Cardiac muscle cell (in vitro differentiated cells and primary cell): ENCODE measurements around the gene PROKR1. TPM values are rescaled to one million over a fixed set of nuclear protein-coding genes. Genes with fewer than 3 reads are reported as not detected.
A peak's percentile ranks its signal among the peaks of the same experiment; 100 is the strongest.

Experiments used
- DNase-seq, 2 donors: peaks; one replicate each; pipeline versions ENCODE4 v3.0.0 to v3.0.0-alpha.2; 2010 to 2017; ENCODE audit warnings: low read depth in 1 of 2, low spot score in 1 of 2
- H3K27ac ChIP-seq: fragments of 200-600 bp; sonication (generic); 2 replicates; pipeline ENCODE4 v1.5.1; 2016
- H3K27me3 ChIP-seq: fragments of 200-600 bp; sonication (generic); 2 replicates; pipeline ENCODE4 v1.6.0; 2016; ENCODE audit warnings: control low read depth
- H3K36me3 ChIP-seq: fragments of 200-600 bp; sonication (generic); 2 replicates; pipeline ENCODE4 v1.5.1; 2016; ENCODE audit warnings: control low read depth
- H3K4me1 ChIP-seq: fragments of 200-600 bp; sonication (generic); 2 replicates; pipeline ENCODE4 v1.8.1; 2017; ENCODE audit warnings: low read depth, mild to moderate bottlenecking, mixed run types
- H3K4me3 ChIP-seq: fragments of 200-600 bp; sonication (generic); 2 replicates; pipeline ENCODE4 v1.5.1; 2016; ENCODE audit warnings: mild to moderate bottlenecking
- H3K9me3 ChIP-seq: fragments of 200-600 bp; sonication (generic); 2 replicates; pipeline ENCODE4 v1.5.1; 2017; ENCODE audit warnings: low read depth, mild to moderate bottlenecking, control low read depth
- CTCF ChIP-seq: IDR thresholded peaks from 2 replicates; pipeline ENCODE4 v1.5.1; 2012; ENCODE audit warnings: low read depth, mild to moderate bottlenecking, low read length
- polyA plus RNA-seq: library from polyadenylated mRNA; unstranded; fragments of >200 nt; fragmentation: Nextera tagmentation; extraction: Ambion mirVana; gene quantifications from 2 replicates; pipeline ENCODE4 v1.2.1, GENCODE V29; 2016
- total RNA-seq: library from RNA; depleted of rRNA; stranded (reverse); fragments of >200 nt; gene quantifications from 2 replicates; pipeline ENCODE4 v1.2.3, GENCODE V29; 2016

PROKR1 gene
- total and polyA plus RNA-seq, 2 experiments from 2014 or later: 0.06 TPM; not detected in 1

DNA sequence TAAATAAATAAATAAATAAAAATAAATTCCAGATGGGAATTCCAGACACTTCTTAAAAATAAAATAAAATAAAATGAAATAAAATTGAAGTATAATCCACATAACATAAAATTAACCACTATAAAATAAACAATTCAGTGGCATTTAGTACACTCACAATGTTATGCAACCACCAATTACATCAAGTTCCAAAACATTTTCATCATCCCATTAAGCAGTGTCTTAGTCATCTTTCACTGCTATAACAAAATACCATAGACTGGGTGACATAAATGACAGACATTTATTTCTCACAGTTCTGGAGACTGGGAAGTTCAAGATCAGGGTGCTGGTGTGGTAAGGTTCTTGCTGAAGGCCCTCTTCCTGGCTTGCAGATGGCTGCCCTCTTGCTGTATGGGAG lies 22.6 kb upstream of the PROKR1 start:
- no peak for TF ChIP-seq CTCF
- Histone ChIP-seq H3K9me3 (no peaks in the 10 kb centered on the region), H3K36me3 (no peaks in the 10 kb centered on the region), H3K4me1 (no peaks in the 10 kb centered on the region), H3K27me3 (no peaks in the 10 kb centered on the region), H3K4me3 (no peak overlapping the region), H3K27ac (no peak overlapping the region)
- no peak for DNase-seq

DNA sequence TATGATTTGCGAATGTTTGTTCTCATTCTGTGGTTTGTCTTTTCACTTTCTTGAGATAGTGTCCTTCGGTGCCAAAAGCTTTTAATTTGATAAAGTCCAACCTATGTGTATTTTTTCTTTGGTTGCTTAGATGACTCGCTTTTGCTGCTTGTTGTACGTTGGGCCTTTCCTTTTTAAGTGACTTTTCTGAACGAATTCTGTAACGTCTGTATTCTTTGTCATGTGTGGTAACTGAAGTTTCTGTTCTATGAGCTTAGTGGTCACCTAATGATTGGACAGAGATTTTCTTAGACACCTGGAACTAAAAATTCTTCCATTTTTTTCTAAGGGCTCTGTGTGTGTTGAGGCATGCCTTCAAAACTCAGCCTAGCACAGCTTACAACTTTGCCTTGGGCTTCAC lies 19.6 kb upstream of the PROKR1 start:
- Histone ChIP-seq H3K36me3 (no peaks in the 10 kb centered on the region), H3K9me3 (no peaks in the 10 kb centered on the region), H3K4me3 (no peak overlapping the region), H3K27ac (no peak overlapping the region), H3K4me1 (no peaks in the 10 kb centered on the region), H3K27me3 (no peaks in the 10 kb centered on the region)
- no peak for DNase-seq
- no peak for TF ChIP-seq CTCF

GRCh38 chr2:68627615-68628014 lies 15.8 kb upstream of the PROKR1 start:
- no peak for DNase-seq
- no peaks in the 10 kb centered on the region for H3K4me1 ChIP-seq

GRCh38 chr2:68632021-68632420 lies 11.4 kb upstream of the PROKR1 start:
- no peak overlapping the region for H3K4me3 ChIP-seq
- no peaks in the 10 kb centered on the region for H3K9me3 ChIP-seq
- no peaks in the 10 kb centered on the region for H3K27me3 ChIP-seq
- no peak overlapping the region for H3K27ac ChIP-seq
- H3K36me3 ChIP-seq: no peaks in the 10 kb centered on the region
- peak; percentile 13 to 16 for DNase-seq
- no peak for TF ChIP-seq CTCF
- no peaks in the 10 kb centered on the region for H3K4me1 ChIP-seq

More at GRCh38 chr2:68627615-68628014, 15.8 kb upstream of the PROKR1 start:
- Histone ChIP-seq H3K9me3 (no peaks in the 10 kb centered on the region), H3K36me3 (no peaks in the 10 kb centered on the region), H3K27me3 (no peaks in the 10 kb centered on the region), H3K27ac (no peak overlapping the region), H3K4me3 (no peak overlapping the region)
- no peak for TF ChIP-seq CTCF

DNA sequence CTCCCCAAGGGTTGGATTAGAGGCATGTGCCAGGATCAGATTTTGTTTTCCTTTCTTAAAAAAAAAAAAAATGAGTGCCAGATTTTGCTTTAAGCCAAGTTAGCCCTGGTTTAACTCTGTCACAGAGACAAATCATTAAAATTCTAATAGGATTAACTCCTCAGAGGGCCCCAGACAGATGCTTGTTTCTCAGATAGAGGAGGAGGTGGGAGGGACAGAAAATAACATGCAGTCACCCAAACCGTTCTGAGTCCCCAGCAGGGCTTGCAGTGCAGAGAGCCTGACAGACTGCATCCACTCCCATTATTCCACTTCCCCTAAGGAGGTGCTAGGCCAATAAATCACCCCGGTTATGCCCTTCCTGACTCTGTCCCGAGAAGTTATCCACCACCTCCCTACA lies 6.3 kb upstream of the PROKR1 start:
- H3K9me3 ChIP-seq: no peaks in the 10 kb centered on the region
- H3K27me3 ChIP-seq: peaks cover under 1% of the 10 kb centered on the region
- no peak for TF ChIP-seq CTCF
- H3K4me3 ChIP-seq: no peak overlapping the region
- H3K27ac ChIP-seq: no peak overlapping the region
- DNase-seq: no peak
- H3K36me3 ChIP-seq: no peaks in the 10 kb centered on the region
- no peaks in the 10 kb centered on the region for H3K4me1 ChIP-seq
